ENCODE data around the gene OLFML1. TPM values are rescaled to one million over a fixed set of nuclear protein-coding genes. Genes with fewer than 3 reads are reported as not detected.
A peak's percentile ranks its signal among the peaks of the same experiment; 100 is the strongest.

The OLFML1 gene
- total RNA-seq, 1 donor from 2014 or later: not detected

DNA sequence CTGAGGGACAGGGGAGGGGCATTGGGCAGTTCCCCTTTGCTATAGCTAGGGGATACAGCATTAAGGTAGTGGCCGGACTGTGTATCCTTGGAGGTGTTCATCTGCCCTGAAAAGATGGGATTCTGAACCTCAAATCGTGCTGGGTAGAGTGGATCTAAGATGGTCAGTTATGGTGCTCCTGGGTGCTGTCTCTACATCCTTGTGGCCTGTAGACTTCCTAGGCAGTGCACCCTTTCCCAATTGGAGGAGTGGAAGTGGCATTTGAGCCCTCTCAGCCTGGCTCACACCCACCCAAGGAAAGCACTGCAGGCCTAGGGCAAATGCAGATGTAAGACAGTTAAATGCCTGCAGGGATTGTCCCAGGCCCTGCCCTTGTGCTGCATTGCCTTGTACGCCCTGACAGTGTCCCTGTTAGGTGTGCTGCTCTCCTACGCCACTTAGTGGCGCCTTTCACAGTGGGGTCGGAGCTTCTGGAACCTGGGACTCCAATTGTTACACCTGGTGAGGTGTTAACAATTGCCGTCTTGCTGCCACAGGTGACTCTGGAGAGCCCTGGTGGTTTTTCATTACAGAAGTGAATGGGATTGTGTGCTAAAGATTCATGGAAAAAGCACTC lies 63.5 kb downstream of the OLFML1 start:
- Mint-ChIP-seq H3K27ac (peak overlapping the region; percentile 36), H3K9me3 (no peaks in the 10 kb centered on the region), H3K4me1 (peaks cover 3% of the 10 kb centered on the region), H3K27me3 (ENCODE audit: insufficient read depth, low read depth) (peaks cover 5% of the 10 kb centered on the region), H3K4me3 (no peak overlapping the region), H3K36me3 (no peaks in the 10 kb centered on the region)
- Histone ChIP-seq H3K36me3 (no peaks in the 10 kb centered on the region), H4K20me1 (ENCODE audit: low read depth) (no peaks in the 10 kb centered on the region), H3K27ac (no peak overlapping the region), H3K79me2 (ENCODE audit: low read depth) (no peaks in the 10 kb centered on the region), H3K9me3 (ENCODE audit: low read depth) (no peaks in the 10 kb centered on the region), H3K4me3 (no peak overlapping the region), H3F3A (ENCODE audit: low read depth) (no peaks in the 10 kb centered on the region), H3K9ac (no peak overlapping the region), H3K4me2 (no peak overlapping the region), H3K4me1 (no peaks in the 10 kb centered on the region), H2AFZ (replicated peaks) (no peak overlapping the region), H3K27me3 (no peaks in the 10 kb centered on the region)
- TF ChIP-seq, protein P1, sequence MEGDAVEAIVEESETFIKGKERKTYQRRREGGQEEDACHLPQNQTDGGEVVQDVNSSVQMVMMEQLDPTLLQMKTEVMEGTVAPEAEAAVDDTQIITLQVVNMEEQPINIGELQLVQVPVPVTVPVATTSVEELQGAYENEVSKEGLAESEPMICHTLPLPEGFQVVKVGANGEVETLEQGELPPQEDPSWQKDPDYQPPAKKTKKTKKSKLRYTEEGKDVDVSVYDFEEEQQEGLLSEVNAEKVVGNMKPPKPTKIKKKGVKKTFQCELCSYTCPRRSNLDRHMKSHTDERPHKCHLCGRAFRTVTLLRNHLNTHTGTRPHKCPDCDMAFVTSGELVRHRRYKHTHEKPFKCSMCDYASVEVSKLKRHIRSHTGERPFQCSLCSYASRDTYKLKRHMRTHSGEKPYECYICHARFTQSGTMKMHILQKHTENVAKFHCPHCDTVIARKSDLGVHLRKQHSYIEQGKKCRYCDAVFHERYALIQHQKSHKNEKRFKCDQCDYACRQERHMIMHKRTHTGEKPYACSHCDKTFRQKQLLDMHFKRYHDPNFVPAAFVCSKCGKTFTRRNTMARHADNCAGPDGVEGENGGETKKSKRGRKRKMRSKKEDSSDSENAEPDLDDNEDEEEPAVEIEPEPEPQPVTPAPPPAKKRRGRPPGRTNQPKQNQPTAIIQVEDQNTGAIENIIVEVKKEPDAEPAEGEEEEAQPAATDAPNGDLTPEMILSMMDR (IDR thresholded peaks at IDR 0.05): peak; percentile 70
- TF ChIP-seq EZH2 (IDR thresholded peaks at IDR 0.05) (no peak), EZH2phosphoT487 (IDR thresholded peaks at IDR 0.05) (no peak)
- peak; percentile 70 for DNase-seq (ENCODE audit: low spot score)

DNA sequence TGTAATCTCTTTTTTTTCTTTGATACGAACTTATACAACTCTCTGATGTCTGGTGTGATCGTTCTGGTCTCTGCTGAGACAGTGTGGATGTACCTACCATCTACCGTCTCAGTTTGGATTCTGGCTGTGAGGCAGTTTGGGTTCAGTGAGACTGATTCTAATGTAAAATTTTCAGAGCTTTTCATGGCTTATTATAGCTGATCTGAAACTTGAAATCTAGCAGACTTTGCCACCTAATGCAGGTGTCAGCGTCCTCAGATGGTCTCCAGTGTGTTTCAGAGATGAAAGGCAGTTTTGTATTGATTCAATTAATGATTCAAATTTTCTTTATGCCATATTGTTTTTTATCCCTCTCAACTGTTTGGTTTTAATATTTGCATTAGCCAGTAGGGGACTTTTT lies 64.4 kb downstream of the OLFML1 start:
- Mint-ChIP-seq H3K4me1 (peaks cover 3% of the 10 kb centered on the region), H3K9me3 (no peaks in the 10 kb centered on the region)
- TF ChIP-seq, protein P1 (IDR thresholded peaks at IDR 0.05): no peak
- no peak for TF ChIP-seq EZH2phosphoT487 (IDR thresholded peaks at IDR 0.05)
- no peak for TF ChIP-seq EZH2 (IDR thresholded peaks at IDR 0.05)

DNA sequence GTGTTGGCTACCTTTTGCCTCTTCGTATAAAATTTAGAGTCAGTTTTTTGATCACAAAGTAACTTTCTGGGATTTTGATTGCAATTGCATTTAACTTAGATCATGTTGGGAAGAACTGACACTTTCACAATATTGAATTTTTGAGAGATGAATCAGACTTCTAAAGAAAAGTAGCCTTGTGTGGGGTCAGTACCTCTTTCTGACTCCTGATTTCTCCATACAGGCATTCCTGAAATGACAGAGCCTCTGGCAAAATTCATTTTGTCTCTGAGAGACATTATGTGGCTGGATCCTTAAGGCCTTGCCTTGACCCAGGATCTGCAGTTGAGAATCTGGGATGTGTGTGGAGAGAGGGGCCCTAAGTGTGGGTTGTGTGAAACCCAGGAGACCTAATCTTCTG lies 66.3 kb downstream of the OLFML1 start:
- Mint-ChIP-seq H3K27ac (no peak overlapping the region), H3K4me3 (no peak overlapping the region), H3K27me3 (ENCODE audit: insufficient read depth, low read depth) (peaks cover 3% of the 10 kb centered on the region), H3K4me1 (no peaks in the 10 kb centered on the region), H3K9me3 (no peaks in the 10 kb centered on the region), H3K36me3 (no peaks in the 10 kb centered on the region)
- H3K79me2 ChIP-seq (ENCODE audit: low read depth): no peaks in the 10 kb centered on the region
- no peak overlapping the region for H2AFZ ChIP-seq (replicated peaks)
- H3K9ac ChIP-seq: no peak overlapping the region
- no peak overlapping the region for H3K27ac ChIP-seq
- no peaks in the 10 kb centered on the region for H3K36me3 ChIP-seq
- TF ChIP-seq, protein P1 (IDR thresholded peaks at IDR 0.05): no peak
- TF ChIP-seq EZH2 (IDR thresholded peaks at IDR 0.05): no peak
- TF ChIP-seq EZH2phosphoT487 (IDR thresholded peaks at IDR 0.05): no peak
- no peaks in the 10 kb centered on the region for H3F3A ChIP-seq (ENCODE audit: low read depth)
- no peaks in the 10 kb centered on the region for H3K4me1 ChIP-seq
- no peak overlapping the region for H3K4me3 ChIP-seq
- H3K4me2 ChIP-seq: no peak overlapping the region
- no peak for DNase-seq (ENCODE audit: low spot score)
- no peaks in the 10 kb centered on the region for H4K20me1 ChIP-seq (ENCODE audit: low read depth)
- H3K27me3 ChIP-seq: no peaks in the 10 kb centered on the region
- no peaks in the 10 kb centered on the region for H3K9me3 ChIP-seq (ENCODE audit: low read depth)

More for the DNA sequence above, 64.4 kb downstream of the OLFML1 start:
- Histone ChIP-seq H3K9ac (no peak overlapping the region), H3K27me3 (no peaks in the 10 kb centered on the region), H3K79me2 (ENCODE audit: low read depth) (no peaks in the 10 kb centered on the region), H2AFZ (replicated peaks) (no peak overlapping the region), H3F3A (ENCODE audit: low read depth) (no peaks in the 10 kb centered on the region), H3K4me2 (no peak overlapping the region), H3K27ac (no peak overlapping the region), H3K4me3 (no peak overlapping the region), H4K20me1 (ENCODE audit: low read depth) (no peaks in the 10 kb centered on the region), H3K36me3 (no peaks in the 10 kb centered on the region), H3K4me1 (no peaks in the 10 kb centered on the region), H3K9me3 (ENCODE audit: low read depth) (no peaks in the 10 kb centered on the region)
- Mint-ChIP-seq H3K27ac (no peak overlapping the region), H3K27me3 (ENCODE audit: insufficient read depth, low read depth) (peaks cover 4% of the 10 kb centered on the region), H3K4me3 (no peak overlapping the region), H3K36me3 (no peaks in the 10 kb centered on the region)
- DNase-seq (ENCODE audit: low spot score): no peak
